Hepatic stellate cell (primary cell): ENCODE measurements around the gene GARNL3.

Experiments used
- DNase-seq: peaks from one replicate; pipeline ENCODE4 v3.0.0; 2011; ENCODE audit warnings: low spot score

GARNL3 gene, protein sequence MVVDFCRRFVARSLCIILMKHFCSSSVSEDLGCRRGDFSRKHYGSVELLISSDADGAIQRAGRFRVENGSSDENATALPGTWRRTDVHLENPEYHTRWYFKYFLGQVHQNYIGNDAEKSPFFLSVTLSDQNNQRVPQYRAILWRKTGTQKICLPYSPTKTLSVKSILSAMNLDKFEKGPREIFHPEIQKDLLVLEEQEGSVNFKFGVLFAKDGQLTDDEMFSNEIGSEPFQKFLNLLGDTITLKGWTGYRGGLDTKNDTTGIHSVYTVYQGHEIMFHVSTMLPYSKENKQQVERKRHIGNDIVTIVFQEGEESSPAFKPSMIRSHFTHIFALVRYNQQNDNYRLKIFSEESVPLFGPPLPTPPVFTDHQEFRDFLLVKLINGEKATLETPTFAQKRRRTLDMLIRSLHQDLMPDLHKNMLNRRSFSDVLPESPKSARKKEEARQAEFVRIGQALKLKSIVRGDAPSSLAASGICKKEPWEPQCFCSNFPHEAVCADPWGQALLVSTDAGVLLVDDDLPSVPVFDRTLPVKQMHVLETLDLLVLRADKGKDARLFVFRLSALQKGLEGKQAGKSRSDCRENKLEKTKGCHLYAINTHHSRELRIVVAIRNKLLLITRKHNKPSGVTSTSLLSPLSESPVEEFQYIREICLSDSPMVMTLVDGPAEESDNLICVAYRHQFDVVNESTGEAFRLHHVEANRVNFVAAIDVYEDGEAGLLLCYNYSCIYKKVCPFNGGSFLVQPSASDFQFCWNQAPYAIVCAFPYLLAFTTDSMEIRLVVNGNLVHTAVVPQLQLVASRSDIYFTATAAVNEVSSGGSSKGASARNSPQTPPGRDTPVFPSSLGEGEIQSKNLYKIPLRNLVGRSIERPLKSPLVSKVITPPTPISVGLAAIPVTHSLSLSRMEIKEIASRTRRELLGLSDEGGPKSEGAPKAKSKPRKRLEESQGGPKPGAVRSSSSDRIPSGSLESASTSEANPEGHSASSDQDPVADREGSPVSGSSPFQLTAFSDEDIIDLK

DNA sequence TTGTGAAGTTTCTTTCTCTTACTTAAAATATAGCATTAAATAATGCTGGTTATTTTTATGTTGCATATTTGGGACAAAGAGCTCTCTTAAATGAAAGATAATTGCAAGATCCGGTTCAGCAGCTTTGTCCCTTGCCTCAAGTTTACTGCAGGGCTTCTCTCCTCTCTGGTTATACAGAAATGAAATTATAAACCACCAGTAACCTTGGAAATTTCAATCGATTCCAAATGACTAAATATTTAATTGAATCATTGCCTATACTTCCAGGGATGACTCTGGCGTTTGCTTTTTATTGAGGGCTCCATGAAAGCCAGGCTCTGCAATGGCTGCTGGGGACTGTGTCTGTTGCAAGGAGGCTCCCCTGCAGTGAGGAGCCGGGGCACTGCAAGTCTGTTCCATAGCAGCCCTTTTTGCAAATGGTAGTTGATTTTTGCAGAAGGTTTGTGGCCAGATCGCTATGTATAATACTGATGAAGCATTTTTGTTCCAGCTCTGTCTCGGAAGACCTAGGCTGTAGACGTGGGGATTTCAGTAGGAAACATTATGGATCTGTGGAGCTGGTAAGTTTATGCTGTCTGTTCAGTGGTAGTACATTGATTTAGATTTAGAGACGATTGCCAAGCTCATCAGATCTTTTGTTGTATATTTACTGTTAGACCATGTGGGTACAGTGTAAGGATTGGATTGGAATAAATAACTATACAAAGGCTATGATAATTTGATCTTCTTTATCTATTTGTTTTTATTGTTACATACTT, at the start of gene GARNL3:
TSS of gene GARNL3 (plus strand) at position 313 of the 758 bp plus-strand sequence. CDS start at position 417, 104 bp downstream.
- no peak for DNase-seq

- no peak for DNase-seq
These were observed 49.0 kb upstream of the GARNL3 start for GRCh38 chr9:127215268-127216209.

DNA sequence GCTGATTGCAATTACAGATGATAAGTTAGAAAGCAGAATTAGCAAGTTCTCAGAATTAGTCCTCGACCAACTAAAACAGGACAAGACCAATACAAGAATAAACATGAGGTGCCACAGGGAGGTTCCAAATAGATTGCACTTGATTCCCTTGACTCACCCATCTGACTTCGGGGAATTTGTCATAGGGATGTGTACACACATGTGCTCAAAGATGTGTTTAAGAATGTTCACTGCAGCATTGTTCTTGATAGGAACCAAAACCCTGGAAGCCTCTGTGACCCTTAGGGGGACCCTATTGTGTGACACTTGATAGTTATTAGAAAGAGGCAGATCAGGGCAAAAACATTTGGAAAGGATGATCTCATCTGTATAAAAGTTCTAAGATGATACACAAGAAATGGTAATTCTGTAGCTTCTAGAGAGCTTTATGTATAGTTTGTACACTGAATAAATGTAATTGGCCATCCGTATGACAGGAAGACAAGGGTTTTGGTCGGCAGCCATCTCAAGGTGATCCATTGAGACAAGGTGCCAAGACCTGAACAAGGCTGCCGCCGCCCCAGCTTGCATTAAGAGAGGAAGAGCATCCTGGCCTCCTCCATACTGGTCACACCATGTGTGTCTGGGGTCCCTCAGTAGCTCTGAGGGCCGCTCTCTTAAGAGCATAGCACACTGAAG, 48.2 kb upstream of the GARNL3 start:
- no peak for DNase-seq

DNA sequence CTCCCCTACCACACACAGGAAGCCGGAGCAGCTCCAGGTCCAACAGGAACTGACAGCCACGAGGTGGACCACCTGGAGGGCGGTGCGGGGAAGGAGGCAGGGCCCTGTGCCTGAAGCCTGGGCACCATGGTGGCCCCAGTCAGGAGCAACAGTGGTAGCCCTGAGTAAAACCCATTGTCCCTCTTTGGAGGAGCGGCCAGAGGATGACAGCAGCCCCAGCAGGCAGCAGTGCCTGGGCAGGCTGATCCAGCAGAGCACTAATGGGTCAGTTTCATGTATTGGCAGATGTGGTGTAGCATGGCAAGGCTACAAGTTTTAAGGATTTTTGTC, 47.7 kb upstream of the GARNL3 start:
- DNase-seq: no peak

DNA sequence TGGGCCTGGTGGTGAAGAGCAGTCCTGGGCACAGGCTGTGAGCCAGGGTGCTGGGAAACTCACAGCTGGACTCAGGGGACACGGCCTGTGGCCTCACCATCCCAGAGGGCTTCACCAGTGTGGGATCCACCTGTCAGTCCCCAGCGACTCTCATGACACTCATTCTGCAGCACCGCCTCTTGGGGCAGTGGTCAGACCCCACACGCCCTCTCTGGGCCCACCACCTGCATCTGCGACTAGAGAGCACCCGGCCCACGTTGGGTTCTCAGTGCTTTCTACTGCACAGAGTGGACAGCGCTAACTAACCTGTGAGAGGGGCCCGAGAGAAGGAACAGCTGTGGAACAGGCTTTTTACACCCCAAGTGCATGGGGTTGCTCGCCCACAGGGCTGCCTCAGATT, 45.8 kb upstream of the GARNL3 start:
- no peak for DNase-seq

DNA sequence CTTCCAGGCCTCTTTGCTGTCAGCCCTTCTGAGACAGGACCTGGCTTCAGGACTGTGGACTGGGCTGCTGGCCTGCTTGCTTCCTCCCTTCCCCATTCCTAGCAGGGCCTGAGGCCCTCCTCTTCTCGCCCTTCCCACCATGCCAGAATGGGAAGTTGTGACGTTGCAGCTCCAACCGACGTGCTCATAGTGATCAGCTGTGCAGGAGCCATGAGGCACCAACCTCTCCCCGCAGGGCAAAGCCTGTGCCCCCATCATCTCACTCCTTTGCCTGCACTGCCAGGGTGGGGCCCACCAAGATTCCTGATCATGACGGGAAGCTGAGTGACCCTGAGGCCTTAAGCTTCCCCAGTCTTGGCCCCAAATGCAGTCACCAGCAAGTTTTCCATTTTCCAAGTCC, 45.1 kb upstream of the GARNL3 start:
- DNase-seq: no peak

DNA sequence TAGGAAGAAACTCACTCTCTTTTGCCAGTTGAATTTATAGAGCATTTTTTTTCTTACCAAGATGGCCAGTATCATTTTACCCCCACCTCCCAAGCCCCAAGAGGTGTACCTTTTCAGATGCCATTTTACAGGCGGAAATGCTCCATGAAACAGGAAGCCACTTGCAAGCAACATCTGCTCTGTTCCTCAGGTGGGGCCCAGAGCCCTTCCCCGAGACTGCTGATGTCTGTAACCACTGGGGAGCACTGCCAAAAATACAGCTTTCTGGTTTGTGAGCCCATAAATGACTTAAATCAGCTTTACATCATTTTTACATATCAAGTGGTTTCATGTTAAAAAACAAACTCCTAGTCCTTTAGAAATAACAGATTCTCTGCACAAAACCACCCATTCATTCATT, 42.9 kb upstream of the GARNL3 start:
- no peak for DNase-seq

DNA sequence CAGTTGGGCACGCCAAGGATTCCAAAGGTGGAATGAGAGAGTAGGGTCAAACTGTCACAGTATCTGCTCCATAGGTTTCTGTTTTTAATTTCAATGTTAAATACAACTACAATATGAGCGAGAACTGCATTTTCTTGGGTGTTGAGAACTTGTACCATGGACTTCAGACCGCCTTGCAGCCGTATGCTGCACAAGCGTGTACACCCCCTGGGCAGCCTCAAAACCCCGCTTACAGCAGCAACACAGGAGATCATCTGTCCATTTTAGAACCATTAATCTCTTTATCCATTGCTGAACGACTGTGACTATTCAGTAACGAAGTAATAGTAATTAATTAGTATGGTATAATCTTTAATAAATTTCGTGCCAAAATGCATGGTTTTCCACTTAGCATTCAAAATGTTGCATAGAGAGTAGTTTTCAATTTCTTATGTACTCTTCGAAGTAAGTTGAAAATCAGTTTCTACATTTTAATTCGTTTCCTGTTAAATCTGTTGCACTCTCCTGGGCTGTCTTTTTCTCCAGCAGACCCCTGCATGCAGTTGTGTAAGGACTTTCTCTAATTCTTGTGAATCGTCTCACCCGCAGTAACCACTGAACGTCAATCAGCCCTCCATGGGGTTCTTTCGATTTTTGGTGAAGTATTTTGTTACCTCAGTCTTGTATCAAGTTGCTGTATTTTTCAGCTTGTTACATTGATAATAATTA, 42.0 kb upstream of the GARNL3 start:
- no peak for DNase-seq

- no peak for DNase-seq
These were observed 41.3 kb upstream of the GARNL3 start for GRCh38 chr9:127223266-127223665.

- no peak for DNase-seq
These were observed 40.8 kb upstream of the GARNL3 start for GRCh38 chr9:127223810-127224177.

DNA sequence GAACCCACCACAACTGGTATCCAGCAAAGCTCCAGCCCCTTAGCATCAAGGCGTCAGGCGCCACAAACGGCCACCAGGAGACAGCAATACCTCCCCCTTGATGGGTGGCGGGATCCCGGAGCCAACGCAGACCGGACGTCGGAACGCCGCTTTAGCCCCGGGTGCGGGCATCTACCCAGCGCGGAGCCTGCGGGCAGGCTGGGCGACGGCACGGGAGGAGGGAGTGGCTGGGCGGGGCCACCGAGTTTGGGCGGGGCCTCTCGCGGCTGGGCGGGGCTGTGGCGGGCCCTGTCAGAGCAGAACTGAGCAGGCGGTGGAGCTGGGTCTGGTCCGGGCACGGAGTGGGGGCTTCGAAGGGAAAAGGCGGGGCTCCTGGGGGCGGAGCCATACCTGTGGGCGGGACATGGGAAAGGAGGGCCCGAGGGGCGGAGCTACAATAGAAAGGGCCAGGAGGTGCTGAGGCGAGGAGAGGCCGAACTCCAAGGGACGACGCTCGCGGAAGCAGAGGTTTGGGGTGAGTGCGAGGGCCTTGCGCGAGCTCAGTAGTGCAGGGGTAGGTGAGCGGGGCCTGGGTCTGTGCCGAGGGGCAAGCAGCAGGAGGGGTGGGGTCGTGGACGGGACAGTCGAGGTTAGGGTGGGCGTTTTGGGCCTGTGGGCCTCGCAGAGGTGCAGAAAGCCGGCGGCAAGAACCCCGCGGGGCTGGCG, 40.2 kb upstream of the GARNL3 start:
- peak; percentile 79 for DNase-seq

DNA sequence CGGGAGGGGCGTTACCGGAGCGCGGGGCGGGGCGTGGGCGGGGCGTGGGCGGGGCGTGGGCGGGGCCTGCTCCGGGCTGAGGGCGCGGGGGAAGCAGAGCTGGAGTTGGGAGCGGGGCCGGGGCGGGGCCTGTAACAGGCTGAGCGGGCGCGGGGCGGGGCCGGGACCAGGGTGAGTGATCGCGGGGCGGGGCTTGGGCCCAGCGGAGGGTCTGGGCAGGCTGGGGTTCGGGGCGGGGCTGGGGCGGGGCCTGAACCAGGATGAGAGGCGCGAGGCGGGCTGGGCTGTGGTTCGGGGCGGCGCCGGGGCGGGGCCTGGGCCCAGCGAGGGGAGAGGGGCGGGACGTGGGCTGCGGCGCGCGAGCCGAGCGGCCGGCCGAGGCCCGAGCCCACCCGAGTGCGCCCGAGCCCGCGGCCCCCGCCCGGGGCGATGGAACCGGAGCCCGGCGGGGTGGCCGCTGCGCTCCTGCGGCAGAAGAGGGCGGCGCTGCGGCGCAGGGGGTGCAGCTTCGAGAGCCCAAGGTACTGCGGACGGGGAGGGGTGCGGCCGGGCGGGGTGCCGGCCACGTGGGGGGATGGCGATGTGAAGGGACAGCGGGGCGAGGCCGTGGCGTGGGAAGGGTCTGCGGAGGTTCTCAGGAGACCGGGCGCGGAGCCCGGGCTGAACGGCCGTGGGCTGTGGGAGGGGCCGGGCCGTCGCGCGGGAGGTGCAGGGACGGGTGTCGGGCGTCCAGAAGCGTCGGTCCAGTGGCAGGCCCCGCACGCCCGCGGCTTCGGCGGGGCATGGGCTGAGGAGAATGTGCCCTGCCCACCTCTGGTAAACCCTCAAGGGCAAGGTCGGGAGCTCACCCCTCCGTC, 39.5 kb upstream of the GARNL3 start:
- DNase-seq: peak; percentile 97

DNA sequence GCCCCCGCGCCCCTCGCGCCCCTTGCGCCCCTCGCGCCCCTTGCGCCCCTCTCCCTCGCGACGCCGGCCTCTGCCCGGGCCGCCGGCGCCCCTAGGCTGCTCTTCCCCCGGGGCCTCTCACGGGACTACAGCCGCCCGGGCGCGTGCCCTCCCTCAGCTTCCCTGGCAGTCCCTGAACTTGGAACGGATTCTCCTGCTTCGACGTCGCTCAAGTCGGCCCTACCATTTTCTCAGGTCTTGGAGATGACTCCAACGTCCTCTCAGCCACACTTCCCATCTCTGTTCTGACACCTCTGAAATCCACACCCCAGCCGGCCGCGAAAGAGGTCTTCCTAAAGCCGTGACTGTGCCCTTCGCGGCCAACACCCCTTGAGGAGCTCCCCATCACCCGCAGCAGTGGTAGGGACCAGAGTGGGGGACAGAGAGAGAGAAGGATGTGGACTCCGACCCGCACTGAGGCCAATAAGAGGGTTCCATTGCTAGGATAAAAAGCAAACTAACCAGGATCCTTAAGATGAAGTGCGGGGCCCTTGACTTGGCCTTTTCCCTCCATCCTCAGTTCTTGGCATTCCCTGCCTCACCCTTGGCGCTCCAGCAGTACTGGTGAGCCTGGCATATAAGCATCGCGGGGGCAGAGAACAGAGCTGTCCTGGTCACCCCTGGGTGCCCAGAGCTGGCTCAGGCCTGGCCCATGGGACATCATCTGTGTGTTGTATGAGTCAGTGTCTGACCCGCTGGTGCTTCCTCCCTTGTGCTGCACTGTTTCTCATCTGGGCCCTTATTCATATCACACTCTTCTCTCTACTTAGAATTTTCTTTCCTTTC, 38.6 kb upstream of the GARNL3 start:
- no peak for DNase-seq

DNA sequence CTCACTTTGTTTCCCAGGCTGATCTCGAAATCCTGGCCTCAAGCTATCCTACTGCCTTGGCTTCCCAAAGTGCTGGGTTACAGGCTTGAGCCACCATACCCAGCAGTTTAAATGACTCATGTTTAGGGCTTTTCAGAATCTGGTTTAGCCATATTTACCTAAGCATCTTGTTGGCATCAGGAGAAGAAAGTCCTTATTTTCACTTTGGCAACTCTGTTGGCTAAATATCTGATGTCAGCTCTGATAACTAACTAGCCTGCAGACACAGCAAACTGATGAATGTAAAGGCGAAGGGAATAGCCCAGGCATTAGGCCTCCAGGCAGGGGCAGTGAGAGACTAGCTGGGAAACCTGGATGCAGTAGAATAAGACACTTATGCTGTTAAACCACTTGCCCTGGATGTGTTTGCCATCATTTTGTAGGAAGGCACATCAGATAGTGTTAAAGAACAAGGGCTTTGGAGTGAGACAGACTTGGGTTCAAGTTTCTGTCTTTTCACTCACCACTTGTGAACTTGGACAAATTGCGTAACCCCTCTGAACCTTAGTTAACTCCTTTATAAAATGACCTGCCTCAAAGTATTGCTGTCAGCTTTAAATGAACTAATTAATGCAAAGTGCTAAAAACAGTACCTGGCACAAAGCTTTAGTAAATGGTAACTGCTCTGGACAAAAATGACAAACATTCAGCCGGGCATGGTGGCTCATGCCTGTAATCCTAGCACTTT, 34.7 kb upstream of the GARNL3 start:
- DNase-seq: no peak

DNA sequence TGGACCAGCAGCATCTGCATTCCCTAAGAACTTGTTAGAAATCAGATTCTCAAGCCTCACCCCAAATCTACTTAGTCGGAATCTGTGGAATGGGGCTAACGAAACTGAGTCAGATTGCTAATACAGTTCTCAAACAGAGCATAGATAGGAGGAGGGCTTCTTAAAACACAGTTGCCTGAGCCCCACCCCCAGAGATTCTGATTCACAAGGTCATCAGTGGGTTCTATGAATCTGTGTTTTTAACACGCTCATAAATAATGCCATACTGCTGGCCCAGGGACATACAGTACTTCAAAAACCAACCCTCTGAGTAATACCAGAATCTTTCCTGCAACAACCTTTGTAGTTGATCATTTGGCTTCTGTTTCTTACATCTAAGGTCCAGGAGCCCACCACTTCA, 32.9 kb upstream of the GARNL3 start:
- DNase-seq: no peak

- DNase-seq: no peak
These were observed 31.6 kb upstream of the GARNL3 start for GRCh38 chr9:127232833-127233549.
